HepG2 (cell line): ENCODE results near the gene APOC1. TPM values are rescaled to one million over a fixed set of nuclear protein-coding genes. Genes with fewer than 3 reads are reported as not detected.

ENCODE experiments used
- ADNP ChIP-seq: sonication (generic); formaldehyde crosslinking; IDR thresholded peaks from 2 replicates; pipeline ENCODE4 v1.4.0; 2020; ENCODE audit warnings: missing genetic modification reagents
- AGO1 ChIP-seq: fragments of 200-400 bp; formaldehyde crosslinking; IDR thresholded peaks from 2 replicates; pipeline ENCODE4 v1.6.1; 2017; ENCODE audit warnings: mild to moderate bottlenecking, low read depth, low read length, moderate library complexity; ENCODE audit not compliant: poor library complexity, severe bottlenecking
- AGO2 ChIP-seq: fragments of 200-400 bp; formaldehyde crosslinking; optimal IDR thresholded peaks from 2 replicates; pipeline ENCODE3; 2017; ENCODE audit warnings: mild to moderate bottlenecking, low read depth, low read length, moderate library complexity
- ATF4 ChIP-seq, 2 experiments: fragments of 450-650 bp in 1 of 2; sonication (generic) in 1 of 2; formaldehyde crosslinking; IDR thresholded peaks; 2 replicates each; pipeline versions ENCODE4 v1.5.0 to v1.8.0; 2020 to 2022; ENCODE audit warnings: mild to moderate bottlenecking in 1 of 2, missing genetic modification reagents in 1 of 2
- BCL6 ChIP-seq: IDR thresholded peaks from 2 replicates; pipeline ENCODE4 v1.6.1; 2016; ENCODE audit warnings: missing genetic modification reagents, missing compliant biosample characterization
- CCAR2 ChIP-seq: fragments of 200-400 bp; formaldehyde crosslinking; optimal IDR thresholded peaks from 2 replicates; pipeline ENCODE3; 2018; ENCODE audit warnings: low read depth, mild to moderate bottlenecking, low read length, moderate library complexity
- GFI1 ChIP-seq: sonication (generic); formaldehyde crosslinking; IDR thresholded peaks from 2 replicates; pipeline ENCODE4 v1.5.0; 2020; ENCODE audit warnings: missing genetic modification reagents, mild to moderate bottlenecking, borderline replicate concordance
- HNF4A ChIP-seq: sonication (generic); formaldehyde crosslinking; IDR thresholded peaks from 2 replicates; pipeline ENCODE4 v1.4.0; 2020; ENCODE audit warnings: missing genetic modification reagents
- HOXA3 ChIP-seq: sonication (generic); formaldehyde crosslinking; IDR thresholded peaks from 2 replicates; pipeline ENCODE4 v1.5.0; 2020; ENCODE audit warnings: missing genetic modification reagents
- KLF16 ChIP-seq, 2 experiments: sonication (generic) in 1 of 2; formaldehyde crosslinking in 1 of 2; IDR thresholded peaks; 2 replicates each; pipeline versions ENCODE4 v1.6.1 to v1.8.0; 2016 to 2023; ENCODE audit warnings: missing genetic modification reagents in 2 of 2, missing compliant biosample characterization in 1 of 2
- LCORL ChIP-seq, 2 experiments: fragments of 450-650 bp in 1 of 2; sonication (generic) in 1 of 2; formaldehyde crosslinking in 1 of 2; IDR thresholded peaks; 2 replicates each; pipeline versions ENCODE4 v1.5.0 to v1.6.1; 2017 to 2020; ENCODE audit warnings: antibody characterized with exemption in 1 of 2, missing genetic modification reagents in 1 of 2
- MXD4 ChIP-seq: IDR thresholded peaks from 2 replicates; pipeline ENCODE4 v1.6.1; 2016; ENCODE audit warnings: mild to moderate bottlenecking, missing biosample characterization, missing genetic modification reagents
- NCOR1 ChIP-seq: fragments of 200-600 bp; sonication (generic); IDR thresholded peaks from 2 replicates; pipeline ENCODE4 v1.7.0; 2017; ENCODE audit warnings: antibody characterized with exemption, low read length, borderline replicate concordance
- NFKBIZ ChIP-seq: IDR thresholded peaks from 2 replicates; pipeline ENCODE4 v1.6.1; 2018; ENCODE audit warnings: missing genetic modification reagents, missing compliant biosample characterization
- NONO ChIP-seq, 2 experiments: fragments of 450-650 bp in 1 of 2; sonication (generic) in 1 of 2; formaldehyde crosslinking in 1 of 2; IDR thresholded peaks in 1 of 2; conservative IDR thresholded peaks in 1 of 2; 2 replicates each; pipeline versions ENCODE4 v1.6.1 to v1.8.0; 2017 to 2022; ENCODE audit warnings: mild to moderate bottlenecking in 1 of 2, missing genetic modification reagents in 1 of 2, moderate library complexity in 1 of 2
- NR2F2 ChIP-seq: IDR thresholded peaks from 2 replicates; pipeline ENCODE4 v1.6.1; 2012; ENCODE audit warnings: low read depth, inconsistent platforms, borderline replicate concordance
- YEATS2 ChIP-seq: sonication (generic); formaldehyde crosslinking; IDR thresholded peaks from 2 replicates; pipeline ENCODE4 v1.4.0; 2020; ENCODE audit warnings: missing genetic modification reagents, borderline replicate concordance
- ZBTB39 ChIP-seq: sonication (generic); formaldehyde crosslinking; IDR thresholded peaks from 2 replicates; pipeline ENCODE4 v1.5.0; 2020; ENCODE audit warnings: missing genetic modification reagents
- ZNF362 ChIP-seq: sonication (generic); formaldehyde crosslinking; IDR thresholded peaks from 2 replicates; pipeline ENCODE4 v1.4.0; 2020; ENCODE audit warnings: missing genetic modification reagents, mild to moderate bottlenecking, borderline replicate concordance
- ZNF543 ChIP-seq: sonication (generic); formaldehyde crosslinking; IDR thresholded peaks from 2 replicates; pipeline ENCODE4 v1.4.0; 2020; ENCODE audit warnings: mild to moderate bottlenecking, missing genetic modification reagents
- ZNF598 ChIP-seq: sonication (generic); formaldehyde crosslinking; IDR thresholded peaks from 2 replicates; pipeline ENCODE4 v1.5.1; 2020; ENCODE audit warnings: mild to moderate bottlenecking, missing genetic modification reagents, borderline replicate concordance
- ZNF761 ChIP-seq: sonication (generic); formaldehyde crosslinking; conservative IDR thresholded peaks from 2 replicates; pipeline ENCODE4 v1.4.0; 2020; ENCODE audit warnings: mild to moderate bottlenecking, missing genetic modification reagents
- polyA plus RNA-seq, 8 experiments: library from polyadenylated mRNA; depleted of rRNA in 3 of 8; stranded (reverse) in 7 of 8; unstranded in 1 of 8; fragments of >200 nt; fragmentation: Illumina TruSeq in 4 of 8; extraction: Trizol in 4 of 8; gene quantifications; 2 replicates each; pipeline versions ENCODE4 v1.2.1 to v1.2.3, GENCODE V29; 2011 to 2016; ENCODE audit warnings: low read depth in 4 of 8, missing spikeins in 1 of 8, mixed read lengths in 1 of 8; ENCODE audit not compliant: insufficient read depth in 1 of 8
- total RNA-seq, 5 experiments: library from RNA; depleted of rRNA; stranded (reverse); fragments of >200 nt; fragmentation: Illumina TruSeq; extraction: Trizol; gene quantifications; 2 replicates each; pipeline ENCODE4 v1.2.3, GENCODE V29; 2016; ENCODE audit warnings: low read depth in 1 of 5
- TF ChIP-seq, protein P1 (sequence below): sonication (generic); formaldehyde crosslinking; IDR thresholded peaks from 2 replicates; pipeline ENCODE4 v1.5.1; 2020; ENCODE audit warnings: missing genetic modification reagents, mild to moderate bottlenecking, borderline replicate concordance
- TF ChIP-seq, protein P2 (sequence below): sonication (generic); formaldehyde crosslinking; IDR thresholded peaks from 2 replicates; pipeline ENCODE4 v1.5.0; 2020; ENCODE audit warnings: missing genetic modification reagents

APOC1 gene
- total and polyA plus RNA-seq, 2 of the 13 experiments (the other 11 are each of a cell fraction or from before 2014, with no cell fraction given) = 600 to 1,235 TPM

- TF ChIP-seq CCAR2 = no peak
- peak; percentile 67; the same call in 1 of the 2 replicates for TF ChIP-seq HOXA3 (CRISPR knock-in tag)
- TF ChIP-seq MXD4 (CRISPR knock-in tag) = peak; percentile 19; the same call in 1 of the 2 replicates
- TF ChIP-seq ZNF543 (CRISPR knock-in tag) = peak; percentile 80; the same call in 1 of the 2 replicates
- peak; percentile 44; the same call in 1 of the 2 replicates for TF ChIP-seq NCOR1
- no peak for TF ChIP-seq NONO (IDR thresholded peaks at IDR 0.05)
- TF ChIP-seq NONO (CRISPR knock-in tag; conservative IDR thresholded peaks at IDR 0.05) = peak; percentile 74
- TF ChIP-seq, protein P1, sequence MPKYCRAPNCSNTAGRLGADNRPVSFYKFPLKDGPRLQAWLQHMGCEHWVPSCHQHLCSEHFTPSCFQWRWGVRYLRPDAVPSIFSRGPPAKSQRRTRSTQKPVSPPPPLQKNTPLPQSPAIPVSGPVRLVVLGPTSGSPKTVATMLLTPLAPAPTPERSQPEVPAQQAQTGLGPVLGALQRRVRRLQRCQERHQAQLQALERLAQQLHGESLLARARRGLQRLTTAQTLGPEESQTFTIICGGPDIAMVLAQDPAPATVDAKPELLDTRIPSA (CRISPR knock-in tag) = no peak
- TF ChIP-seq ZBTB39 (CRISPR knock-in tag) = no peak
- peak; percentile 80 for TF ChIP-seq HNF4A (CRISPR knock-in tag)
- 0 out of 2 replicates have a peak, but pooled peaks have one; percentile 21 for TF ChIP-seq ZNF761 (CRISPR knock-in tag)
- no peak for TF ChIP-seq ADNP (CRISPR knock-in tag)
- TF ChIP-seq ZNF598 (CRISPR knock-in tag) = no peak
- TF ChIP-seq ZNF362 (CRISPR knock-in tag) = peak; percentile 55; the same call in 1 of the 2 replicates
- TF ChIP-seq BCL6 (CRISPR knock-in tag) = peak; percentile 91
- peak; percentile 73; the same call in 1 of the 2 replicates for TF ChIP-seq NR2F2
- no peak for TF ChIP-seq AGO2
- no peak for TF ChIP-seq AGO1
- TF ChIP-seq GFI1 = 0 out of 2 replicates have a peak, but pooled peaks have one; percentile 3
- no peak for TF ChIP-seq LCORL (IDR thresholded peaks at IDR 0.05)
- peak; percentile 79 for TF ChIP-seq LCORL (CRISPR knock-in tag; IDR thresholded peaks at IDR 0.05)
- 0 out of 2 replicates have a peak, but pooled peaks have one; percentile 33 for TF ChIP-seq YEATS2 (CRISPR knock-in tag)
- TF ChIP-seq NFKBIZ (CRISPR knock-in tag) = 0 out of 2 replicates have a peak, but pooled peaks have one; percentile 61
- peak in 1 of 2 experiments; percentile 92; a peak in 2 of 4 replicates for TF ChIP-seq ATF4 (CRISPR knock-in tag; IDR thresholded peaks at IDR 0.05)
- peak in 1 of 2 experiments; percentile 60; a peak in 1 of 4 replicates for TF ChIP-seq KLF16 (CRISPR knock-in tag; IDR thresholded peaks at IDR 0.05)
- TF ChIP-seq, protein P2, sequence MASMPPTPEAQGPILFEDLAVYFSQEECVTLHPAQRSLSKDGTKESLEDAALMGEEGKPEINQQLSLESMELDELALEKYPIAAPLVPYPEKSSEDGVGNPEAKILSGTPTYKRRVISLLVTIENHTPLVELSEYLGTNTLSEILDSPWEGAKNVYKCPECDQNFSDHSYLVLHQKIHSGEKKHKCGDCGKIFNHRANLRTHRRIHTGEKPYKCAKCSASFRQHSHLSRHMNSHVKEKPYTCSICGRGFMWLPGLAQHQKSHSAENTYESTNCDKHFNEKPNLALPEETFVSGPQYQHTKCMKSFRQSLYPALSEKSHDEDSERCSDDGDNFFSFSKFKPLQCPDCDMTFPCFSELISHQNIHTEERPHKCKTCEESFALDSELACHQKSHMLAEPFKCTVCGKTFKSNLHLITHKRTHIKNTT = no peak
Measured at GRCh38 chr19:44912854-44913253, 1.6 kb upstream of the APOC1 start (continued).
